HepG2 (cell line): ENCODE data around the gene DHCR7. TPM values are rescaled to one million over a fixed set of nuclear protein-coding genes. Genes with fewer than 3 reads are reported as not detected.

Experiments
- ATAC-seq: fragments of 200-7000 bp; cut with Tn5 transposase; 3 replicates; pipeline ENCODE4 v1.9.1; 2020; ENCODE audit warnings: mild to moderate bottlenecking, moderate library complexity
- BruUV-seq: library from RNA; stranded (reverse); fragments of 400-500 nt; replicated peaks from 2 replicates; lab custom pipeline; 2021; lab: Mats Ljungman, UMichigan
- CTCF ChIA-PET: fragments of 300-600 bp; formaldehyde crosslinking; extraction: SDS; loops from one replicate; lab custom pipeline; 2021; ENCODE audit warnings: low total read pairs, inconsistent platforms, low intra/inter-chr PET ratio; lab: Yijun Ruan, JAX
- POLR2A ChIA-PET: fragments of 350-600 bp; sonication (Branson Sonifier 250); formaldehyde crosslinking; loops from one replicate; lab custom pipeline; 2020; ENCODE audit warnings: antibody characterized with exemption, inconsistent platforms; lab: Yijun Ruan, JAX
- DNase-seq: peaks from one replicate; pipeline ENCODE4 v3.0.0-alpha.2; 2015; ENCODE audit warnings: low spot score
- FAIRE-seq: peaks from 3 replicates; lab custom pipeline; 2011; peaks lifted over from hg19 to GRCh38; lab: Jason Lieb, UNC
- H2AFZ ChIP-seq: one replicate; pipeline ENCODE4 v1.6.1; 2011; ENCODE audit warnings: low read length, inconsistent platforms
- H3K27ac ChIP-seq: fragments of 300-600 bp; 3 replicates; pipeline ENCODE4 v1.8.0; 2011; ENCODE audit warnings: mixed run types, mild to moderate bottlenecking, mixed read lengths, low read length, inconsistent platforms; ENCODE audit not compliant: insufficient read depth; ENCODE audit errors: extremely low read length
- H3K27me3 ChIP-seq, 2 experiments: fragments of 200-600 bp in 1 of 2; 2 replicates in 1 of 2; 3 replicates in 1 of 2; pipeline versions ENCODE4 v1.6.0 to v1.8.0; 2011; ENCODE audit warnings: low read length in 2 of 2, mild to moderate bottlenecking in 2 of 2, moderate library complexity in 2 of 2, inconsistent platforms in 1 of 2; ENCODE audit not compliant: insufficient read depth in 2 of 2, control insufficient read depth in 1 of 2
- H3K36me3 ChIP-seq, 2 experiments: fragments of 200-600 bp in 1 of 2; replicated peaks in 1 of 2; 2 replicates in 1 of 2; 3 replicates in 1 of 2; pipeline versions ENCODE4 v1.5.1 to v1.8.0; 2011; ENCODE audit warnings: low read length in 2 of 2, inconsistent platforms in 1 of 2; ENCODE audit not compliant: insufficient read depth in 2 of 2, control insufficient read depth in 1 of 2
- H3K4me1 ChIP-seq: 2 replicates; pipeline ENCODE4 v1.5.1; 2012; ENCODE audit warnings: low read length, inconsistent platforms; ENCODE audit not compliant: insufficient read depth
- H3K4me2 ChIP-seq: 2 replicates; pipeline ENCODE4 v1.6.0; 2011; ENCODE audit warnings: low read depth, low read length, inconsistent platforms
- H3K4me3 ChIP-seq, 3 experiments: fragments of 200-600 bp in 1 of 3; sonication (generic), shearing (Covaris generic) in 1 of 3; replicated peaks in 1 of 3; 2 replicates each; pipeline ENCODE4 v1.5.1; 2011 to 2016; ENCODE audit warnings: low read length in 3 of 3, inconsistent platforms in 2 of 3, low read depth in 2 of 3, mild to moderate bottlenecking in 2 of 3, control low read depth in 1 of 3, mixed read lengths in 1 of 3; ENCODE audit not compliant: insufficient read depth in 1 of 3
- H3K79me2 ChIP-seq: one replicate; pipeline ENCODE4 v1.6.1; 2011; ENCODE audit warnings: low read length, inconsistent platforms; ENCODE audit not compliant: insufficient read depth
- H3K9ac ChIP-seq: 2 replicates; pipeline ENCODE4 v1.6.0; 2011; ENCODE audit warnings: mild to moderate bottlenecking, low read depth, low read length, inconsistent platforms; ENCODE audit not compliant: insufficient read depth
- H3K9me3 ChIP-seq: 2 replicates; pipeline ENCODE4 v1.5.1; 2012; ENCODE audit warnings: mild to moderate bottlenecking, low read length
- H4K20me1 ChIP-seq: 2 replicates; pipeline ENCODE4 v1.6.0; 2011; ENCODE audit warnings: inconsistent platforms, mild to moderate bottlenecking, low read length, moderate library complexity; ENCODE audit not compliant: insufficient read depth
- AKAP8 ChIP-seq: sonication (generic); formaldehyde crosslinking; IDR thresholded peaks from 2 replicates; pipeline ENCODE4 v1.5.1; 2020; ENCODE audit warnings: mild to moderate bottlenecking, missing genetic modification reagents
- ARID2 ChIP-seq: sonication (generic); formaldehyde crosslinking; IDR thresholded peaks from 2 replicates; pipeline ENCODE4 v1.8.1; 2022; ENCODE audit warnings: mild to moderate bottlenecking, missing genetic modification reagents, borderline replicate concordance
- HDAC6 ChIP-seq: fragments of 200-600 bp; sonication (generic); IDR thresholded peaks from 2 replicates; pipeline ENCODE4 v1.7.0; 2017; ENCODE audit warnings: mild to moderate bottlenecking, antibody characterized with exemption, low read length, low read depth
- ZC3H4 ChIP-seq: sonication (generic); formaldehyde crosslinking; IDR thresholded peaks from 2 replicates; pipeline ENCODE4 v1.4.0; 2020; ENCODE audit warnings: missing genetic modification reagents, borderline replicate concordance
- ZNF441 ChIP-seq: sonication (generic); formaldehyde crosslinking; IDR thresholded peaks from 2 replicates; pipeline ENCODE4 v1.7.0; 2021; ENCODE audit warnings: missing genetic modification reagents, borderline replicate concordance
- WGBS: methylation state at CpG from one replicate; pipeline ENCODE4 v1.1.6; 2017; ENCODE audit warnings: low lambda C conversion rate; 5-methylcytosine and 5-hydroxymethylcytosine counted together
- in situ Hi-C: cut with HindIII; loops from 2 replicates; pipeline ENCODE4 v1.10.0; 2017; ENCODE audit warnings: low pct_unique_long_range_greater_than_20kb; ENCODE audit not compliant: extremely low pct_ligation_motif_present
- intact Hi-C: fragments of 100-400 bp; cut with micrococcal nuclease; formaldehyde crosslinking; loops from one replicate; pipeline ENCODE4 v1.10.0; 2022; ENCODE audit not compliant: unreplicated experiment
- polyA plus RNA-seq, 8 experiments: library from polyadenylated mRNA; depleted of rRNA in 3 of 8; stranded (reverse) in 7 of 8; unstranded in 1 of 8; fragments of >200 nt; fragmentation: Illumina TruSeq in 4 of 8; extraction: Trizol in 4 of 8; gene quantifications; 2 replicates each; pipeline versions ENCODE4 v1.2.1 to v1.2.3, GENCODE V29; 2011 to 2016; ENCODE audit warnings: low read depth in 4 of 8, missing spikeins in 1 of 8, mixed read lengths in 1 of 8; ENCODE audit not compliant: insufficient read depth in 1 of 8
- total RNA-seq, 5 experiments: library from RNA; depleted of rRNA; stranded (reverse); fragments of >200 nt; fragmentation: Illumina TruSeq; extraction: Trizol; gene quantifications; 2 replicates each; pipeline ENCODE4 v1.2.3, GENCODE V29; 2016; ENCODE audit warnings: low read depth in 1 of 5
- TF ChIP-seq, protein P1 (sequence below): sonication (generic); formaldehyde crosslinking; IDR thresholded peaks from 2 replicates; pipeline ENCODE4 v1.4.0; 2020; ENCODE audit warnings: missing genetic modification reagents, borderline replicate concordance
- TF ChIP-seq, protein P2 (sequence below): sonication (generic); formaldehyde crosslinking; conservative IDR thresholded peaks from 2 replicates; pipeline ENCODE4 v1.4.0; 2020; ENCODE audit warnings: missing genetic modification reagents
- TF ChIP-seq, protein P3 (sequence below): sonication (generic); formaldehyde crosslinking; IDR thresholded peaks from 2 replicates; pipeline ENCODE4 v1.5.0; 2020; ENCODE audit warnings: missing genetic modification reagents
- TF ChIP-seq, protein P4 (sequence below): sonication (generic); formaldehyde crosslinking; IDR thresholded peaks from 2 replicates; pipeline ENCODE4 v1.5.1; 2020; ENCODE audit warnings: missing genetic modification reagents, mild to moderate bottlenecking, borderline replicate concordance

DHCR7 gene
- total and polyA plus RNA-seq, 2 of the 13 experiments (the other 11 are each of a cell fraction or from before 2014, with no cell fraction given): 96.0 to 143 TPM

DNA sequence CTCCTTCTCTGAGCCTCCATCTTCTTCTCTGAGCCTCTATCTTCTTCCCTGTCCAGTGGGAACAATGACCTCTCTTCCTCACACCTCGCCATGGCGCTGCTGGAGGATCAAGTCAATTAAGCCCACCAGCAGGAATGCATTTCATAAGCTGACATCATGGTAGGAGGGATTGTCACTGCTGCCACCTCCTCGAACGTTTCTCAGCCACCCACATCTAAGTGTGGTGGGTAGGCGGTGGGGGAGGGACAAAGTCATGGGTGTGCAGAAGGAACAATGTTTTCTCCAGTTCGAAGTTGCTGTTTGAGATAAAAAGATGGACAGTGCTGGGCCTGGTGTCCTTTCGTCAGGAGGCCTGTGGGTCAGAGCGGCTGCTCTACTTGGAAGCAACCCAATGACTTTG lies 44.0 kb downstream of the DHCR7 start:
- ATAC-seq: no peak
- H4K20me1 ChIP-seq: no peaks in the 10 kb centered on the region
- H3K9me3 ChIP-seq: no peaks in the 10 kb centered on the region
- H3K27me3 ChIP-seq: peaks cover 7 to 61% of the 10 kb centered on the region in 2 experiments
- no peaks in the 10 kb centered on the region for H3K36me3 ChIP-seq
- FAIRE-seq: no peak
- intact Hi-C loops (no loop called here), in situ Hi-C loops (loop anchor here (25.0 kb wide), 1 partner anchor 942 kb away; no protein-coding TSS in a partner anchor)
- no peak overlapping the region for H3K4me3 ChIP-seq
- no peaks in the 10 kb centered on the region for H3K4me1 ChIP-seq
- 16% methylated on average over 7 of the region's 8 CpGs for WGBS
- H3K9ac ChIP-seq: no peak overlapping the region
- no peaks in the 10 kb centered on the region for H3K79me2 ChIP-seq
- BruUV-seq: no TSS peak
- H2AFZ ChIP-seq: no peak overlapping the region
- TF ChIP-seq, protein P1, sequence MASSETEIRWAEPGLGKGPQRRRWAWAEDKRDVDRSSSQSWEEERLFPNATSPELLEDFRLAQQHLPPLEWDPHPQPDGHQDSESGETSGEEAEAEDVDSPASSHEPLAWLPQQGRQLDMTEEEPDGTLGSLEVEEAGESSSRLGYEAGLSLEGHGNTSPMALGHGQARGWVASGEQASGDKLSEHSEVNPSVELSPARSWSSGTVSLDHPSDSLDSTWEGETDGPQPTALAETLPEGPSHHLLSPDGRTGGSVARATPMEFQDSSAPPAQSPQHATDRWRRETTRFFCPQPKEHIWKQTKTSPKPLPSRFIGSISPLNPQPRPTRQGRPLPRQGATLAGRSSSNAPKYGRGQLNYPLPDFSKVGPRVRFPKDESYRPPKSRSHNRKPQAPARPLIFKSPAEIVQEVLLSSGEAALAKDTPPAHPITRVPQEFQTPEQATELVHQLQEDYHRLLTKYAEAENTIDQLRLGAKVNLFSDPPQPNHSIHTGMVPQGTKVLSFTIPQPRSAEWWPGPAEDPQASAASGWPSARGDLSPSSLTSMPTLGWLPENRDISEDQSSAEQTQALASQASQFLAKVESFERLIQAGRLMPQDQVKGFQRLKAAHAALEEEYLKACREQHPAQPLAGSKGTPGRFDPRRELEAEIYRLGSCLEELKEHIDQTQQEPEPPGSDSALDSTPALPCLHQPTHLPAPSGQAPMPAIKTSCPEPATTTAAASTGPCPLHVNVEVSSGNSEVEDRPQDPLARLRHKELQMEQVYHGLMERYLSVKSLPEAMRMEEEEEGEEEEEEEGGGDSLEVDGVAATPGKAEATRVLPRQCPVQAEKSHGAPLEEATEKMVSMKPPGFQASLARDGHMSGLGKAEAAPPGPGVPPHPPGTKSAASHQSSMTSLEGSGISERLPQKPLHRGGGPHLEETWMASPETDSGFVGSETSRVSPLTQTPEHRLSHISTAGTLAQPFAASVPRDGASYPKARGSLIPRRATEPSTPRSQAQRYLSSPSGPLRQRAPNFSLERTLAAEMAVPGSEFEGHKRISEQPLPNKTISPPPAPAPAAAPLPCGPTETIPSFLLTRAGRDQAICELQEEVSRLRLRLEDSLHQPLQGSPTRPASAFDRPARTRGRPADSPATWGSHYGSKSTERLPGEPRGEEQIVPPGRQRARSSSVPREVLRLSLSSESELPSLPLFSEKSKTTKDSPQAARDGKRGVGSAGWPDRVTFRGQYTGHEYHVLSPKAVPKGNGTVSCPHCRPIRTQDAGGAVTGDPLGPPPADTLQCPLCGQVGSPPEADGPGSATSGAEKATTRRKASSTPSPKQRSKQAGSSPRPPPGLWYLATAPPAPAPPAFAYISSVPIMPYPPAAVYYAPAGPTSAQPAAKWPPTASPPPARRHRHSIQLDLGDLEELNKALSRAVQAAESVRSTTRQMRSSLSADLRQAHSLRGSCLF (CRISPR knock-in tag): no peak
- no peak overlapping the region for H3K4me2 ChIP-seq
- ChIA-PET POLR2A (no interaction called here), CTCF (no interaction called here)
- no peak for DNase-seq
- no peak overlapping the region for H3K27ac ChIP-seq

DNA sequence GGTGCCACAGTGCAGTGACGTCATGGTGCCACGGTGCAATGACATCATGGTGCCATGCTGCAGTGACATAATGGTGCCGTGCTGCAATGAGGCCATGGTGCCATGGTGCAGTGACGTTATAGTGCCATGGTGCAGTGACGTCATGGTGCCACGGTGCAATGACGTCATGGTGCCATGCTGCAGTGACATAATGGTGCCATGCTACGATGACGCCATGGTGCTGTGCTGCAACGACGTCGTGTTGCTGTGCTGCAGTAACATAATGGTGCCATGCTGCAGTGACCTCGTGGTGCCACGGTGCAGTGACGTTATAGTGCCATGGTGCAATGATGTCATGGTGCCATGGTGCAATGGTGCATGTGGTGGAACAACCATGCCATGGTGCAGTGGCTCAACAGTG lies 45.3 kb downstream of the DHCR7 start:
- H2AFZ ChIP-seq: no peak overlapping the region
- H3K36me3 ChIP-seq: no peaks in the 10 kb centered on the region
- no peak overlapping the region for H3K9ac ChIP-seq
- no TSS peak for BruUV-seq
- WGBS: 28% methylated on average over 5 of the region's 15 CpGs
- no peaks in the 10 kb centered on the region for H3K9me3 ChIP-seq
- FAIRE-seq (no peak), DNase-seq (no peak), ATAC-seq (no peak)
- H3K4me2 ChIP-seq: no peak overlapping the region
- POLR2A ChIA-PET: no interaction called here
- intact Hi-C loops: no loop called here
- in situ Hi-C loops: loop anchor here (25.0 kb wide), 1 partner anchor 941 kb away; no protein-coding TSS in a partner anchor
- no peaks in the 10 kb centered on the region for H4K20me1 ChIP-seq
- no peaks in the 10 kb centered on the region for H3K79me2 ChIP-seq
- CTCF ChIA-PET: no interaction called here
- H3K27me3 ChIP-seq: peaks cover 6 to 70% of the 10 kb centered on the region in 2 experiments
- no peak overlapping the region for H3K4me3 ChIP-seq
- H3K4me1 ChIP-seq: no peaks in the 10 kb centered on the region
- no peak overlapping the region for H3K27ac ChIP-seq
- TF ChIP-seq HDAC6: no peak
- TF ChIP-seq ZNF441 (CRISPR knock-in tag): no peak
- TF ChIP-seq AKAP8 (CRISPR knock-in tag): no peak
- no peak for TF ChIP-seq ARID2
- TF ChIP-seq, protein P2, sequence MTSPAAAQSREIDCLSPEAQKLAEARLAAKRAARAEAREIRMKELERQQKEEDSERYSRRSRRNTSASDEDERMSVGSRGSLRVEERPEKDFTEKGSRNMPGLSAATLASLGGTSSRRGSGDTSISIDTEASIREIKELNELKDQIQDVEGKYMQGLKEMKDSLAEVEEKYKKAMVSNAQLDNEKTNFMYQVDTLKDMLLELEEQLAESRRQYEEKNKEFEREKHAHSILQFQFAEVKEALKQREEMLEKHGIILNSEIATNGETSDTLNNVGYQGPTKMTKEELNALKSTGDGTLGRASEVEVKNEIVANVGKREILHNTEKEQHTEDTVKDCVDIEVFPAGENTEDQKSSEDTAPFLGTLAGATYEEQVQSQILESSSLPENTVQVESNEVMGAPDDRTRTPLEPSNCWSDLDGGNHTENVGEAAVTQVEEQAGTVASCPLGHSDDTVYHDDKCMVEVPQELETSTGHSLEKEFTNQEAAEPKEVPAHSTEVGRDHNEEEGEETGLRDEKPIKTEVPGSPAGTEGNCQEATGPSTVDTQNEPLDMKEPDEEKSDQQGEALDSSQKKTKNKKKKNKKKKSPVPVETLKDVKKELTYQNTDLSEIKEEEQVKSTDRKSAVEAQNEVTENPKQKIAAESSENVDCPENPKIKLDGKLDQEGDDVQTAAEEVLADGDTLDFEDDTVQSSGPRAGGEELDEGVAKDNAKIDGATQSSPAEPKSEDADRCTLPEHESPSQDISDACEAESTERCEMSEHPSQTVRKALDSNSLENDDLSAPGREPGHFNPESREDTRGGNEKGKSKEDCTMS: no peak
- TF ChIP-seq, protein P3, sequence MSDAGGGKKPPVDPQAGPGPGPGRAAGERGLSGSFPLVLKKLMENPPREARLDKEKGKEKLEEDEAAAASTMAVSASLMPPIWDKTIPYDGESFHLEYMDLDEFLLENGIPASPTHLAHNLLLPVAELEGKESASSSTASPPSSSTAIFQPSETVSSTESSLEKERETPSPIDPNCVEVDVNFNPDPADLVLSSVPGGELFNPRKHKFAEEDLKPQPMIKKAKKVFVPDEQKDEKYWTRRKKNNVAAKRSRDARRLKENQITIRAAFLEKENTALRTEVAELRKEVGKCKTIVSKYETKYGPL (CRISPR knock-in tag): no peak
- TF ChIP-seq ZC3H4 (CRISPR knock-in tag): no peak
- TF ChIP-seq, protein P4, sequence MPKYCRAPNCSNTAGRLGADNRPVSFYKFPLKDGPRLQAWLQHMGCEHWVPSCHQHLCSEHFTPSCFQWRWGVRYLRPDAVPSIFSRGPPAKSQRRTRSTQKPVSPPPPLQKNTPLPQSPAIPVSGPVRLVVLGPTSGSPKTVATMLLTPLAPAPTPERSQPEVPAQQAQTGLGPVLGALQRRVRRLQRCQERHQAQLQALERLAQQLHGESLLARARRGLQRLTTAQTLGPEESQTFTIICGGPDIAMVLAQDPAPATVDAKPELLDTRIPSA: no peak
